ENCODE results near the gene SP110.

Gene SP110

DNA sequence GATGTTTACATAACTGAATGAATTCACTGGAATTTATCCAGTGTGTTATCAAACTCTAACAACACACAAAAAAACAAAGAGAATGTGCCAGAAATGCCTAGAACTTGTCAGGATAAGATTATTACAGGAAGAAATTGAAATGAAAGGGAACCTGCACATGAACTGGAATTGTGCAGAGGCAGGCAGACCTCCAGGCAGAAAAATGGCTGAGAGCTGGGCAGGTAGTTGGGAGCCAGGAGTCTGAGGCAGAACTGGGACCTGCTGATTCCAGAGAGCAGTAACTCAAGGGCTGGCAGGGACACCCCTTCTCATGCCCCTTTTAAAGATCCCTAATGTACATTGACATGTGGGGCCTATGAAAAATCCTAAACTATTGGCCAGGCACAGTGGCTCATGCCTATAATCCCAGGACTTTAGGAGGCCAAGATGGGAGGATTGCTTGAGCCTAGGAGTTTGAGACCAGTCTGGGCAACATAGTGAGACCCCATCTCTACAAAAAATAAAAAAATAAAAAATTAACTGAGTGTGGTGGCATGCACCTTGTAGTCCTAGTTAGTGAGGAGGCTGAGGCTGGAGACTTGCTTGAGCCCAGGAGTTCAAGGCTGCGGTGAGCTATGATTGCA, 674 bp upstream of the SP110 start:
- Histone ChIP-seq H3K36me3 (ENCODE audit: control insufficient read depth, insufficient read depth, low read length) (no peaks in the 10 kb centered on the region), H3K9me3 (ENCODE audit: control insufficient read depth, low read length) (no peaks in the 10 kb centered on the region), H3K4me3 (ENCODE audit: low read length) (peak overlapping the region; percentile 69), H3K4me1 (ENCODE audit: control insufficient read depth, insufficient read depth, low read length) (peaks cover 14% of the 10 kb centered on the region), H3K9ac (ENCODE audit: low read length) (peak overlapping the region; percentile 77), H3K27me3 (ENCODE audit: control insufficient read depth, insufficient read depth, low read length) (no peaks in the 10 kb centered on the region)

GRCh38 chr2:230218421-230218820, 1.4 kb downstream of the SP110 start:
- no peaks in the 10 kb centered on the region for H3K9me3 ChIP-seq (ENCODE audit: control insufficient read depth, low read length)
- H3K4me3 ChIP-seq (ENCODE audit: low read length) = no peak overlapping the region
- no peaks in the 10 kb centered on the region for H3K36me3 ChIP-seq (ENCODE audit: control insufficient read depth, insufficient read depth, low read length)
- H3K27me3 ChIP-seq (ENCODE audit: control insufficient read depth, insufficient read depth, low read length) = no peaks in the 10 kb centered on the region
- peaks cover 14% of the 10 kb centered on the region for H3K4me1 ChIP-seq (ENCODE audit: control insufficient read depth, insufficient read depth, low read length)
- H3K9ac ChIP-seq (ENCODE audit: low read length) = no peak overlapping the region

DNA sequence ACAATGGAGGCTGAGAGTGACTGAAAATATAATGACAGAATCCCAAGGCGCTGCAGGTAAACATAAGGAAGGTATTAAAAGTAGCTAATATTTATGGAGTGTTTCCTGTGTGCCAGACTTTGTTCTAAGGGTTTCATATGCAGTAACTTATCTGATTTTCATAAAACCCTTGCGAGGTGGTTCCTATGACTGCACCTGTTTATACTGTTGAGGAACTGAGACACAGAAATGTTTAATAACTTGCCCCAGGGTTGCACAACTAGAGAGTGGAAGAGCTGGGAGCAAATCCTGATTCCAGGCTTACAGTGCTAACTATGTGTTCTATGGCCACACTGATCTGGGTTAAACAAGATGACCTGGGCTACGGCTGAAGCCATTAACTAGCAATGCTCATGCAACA, 2.4 kb downstream of the SP110 start:
- Histone ChIP-seq H3K9ac (ENCODE audit: low read length) (no peak overlapping the region), H3K27me3 (ENCODE audit: control insufficient read depth, insufficient read depth, low read length) (no peaks in the 10 kb centered on the region), H3K9me3 (ENCODE audit: control insufficient read depth, low read length) (no peaks in the 10 kb centered on the region), H3K4me3 (ENCODE audit: low read length) (no peak overlapping the region), H3K36me3 (ENCODE audit: control insufficient read depth, insufficient read depth, low read length) (no peaks in the 10 kb centered on the region), H3K4me1 (ENCODE audit: control insufficient read depth, insufficient read depth, low read length) (peaks cover 14% of the 10 kb centered on the region)

- Histone ChIP-seq H3K9me3 (ENCODE audit: control insufficient read depth, low read length) (no peaks in the 10 kb centered on the region), H3K36me3 (ENCODE audit: control insufficient read depth, insufficient read depth, low read length) (peaks cover 1% of the 10 kb centered on the region), H3K27me3 (ENCODE audit: control insufficient read depth, insufficient read depth, low read length) (no peaks in the 10 kb centered on the region), H3K9ac (ENCODE audit: low read length) (no peak overlapping the region), H3K4me1 (ENCODE audit: control insufficient read depth, insufficient read depth, low read length) (peaks cover 14% of the 10 kb centered on the region), H3K4me3 (ENCODE audit: low read length) (no peak overlapping the region)
These were observed 3.3 kb downstream of the SP110 start for GRCh38 chr2:230216489-230216888.

DNA sequence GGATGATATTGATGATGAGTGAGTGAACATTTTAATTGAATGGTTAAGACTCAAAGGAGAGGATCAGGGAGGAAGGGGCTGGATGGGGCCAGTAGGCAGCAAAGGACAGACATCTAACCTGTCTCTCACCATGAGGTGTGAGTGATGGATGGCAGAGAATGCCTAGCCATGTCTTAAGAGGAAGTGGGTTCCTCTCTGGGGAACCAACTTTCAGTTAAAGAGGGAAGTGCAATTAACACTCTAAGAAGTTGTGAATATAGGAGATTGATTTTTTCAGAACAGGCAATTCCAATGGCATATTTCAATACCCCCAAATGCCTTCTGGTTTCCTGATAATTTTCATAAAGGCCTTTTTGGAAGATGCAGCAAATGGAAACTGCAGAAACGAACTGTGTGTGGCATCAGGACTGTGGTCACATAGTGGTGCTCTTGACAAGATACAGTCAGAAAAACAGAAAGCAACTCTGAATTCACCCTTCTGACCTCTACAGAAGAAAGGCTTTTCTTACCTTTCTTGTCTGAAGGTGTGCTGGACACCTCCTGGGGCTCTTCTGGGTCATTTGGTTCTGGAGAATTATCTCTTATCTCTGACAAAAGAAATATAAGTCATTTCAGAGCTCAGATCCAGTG, 10.2 kb downstream of the SP110 start:
- no peak overlapping the region for H3K4me3 ChIP-seq (ENCODE audit: low read length)
- H3K36me3 ChIP-seq (ENCODE audit: control insufficient read depth, insufficient read depth, low read length) = peaks cover 8% of the 10 kb centered on the region

GRCh38 chr2:230208576-230208975, 11.2 kb downstream of the SP110 start:
- no peaks in the 10 kb centered on the region for H3K4me1 ChIP-seq (ENCODE audit: control insufficient read depth, insufficient read depth, low read length)
- H3K27me3 ChIP-seq (ENCODE audit: control insufficient read depth, insufficient read depth, low read length) = no peaks in the 10 kb centered on the region
- H3K4me3 ChIP-seq (ENCODE audit: low read length) = no peak overlapping the region
- H3K9ac ChIP-seq (ENCODE audit: low read length) = no peak overlapping the region
- no peaks in the 10 kb centered on the region for H3K9me3 ChIP-seq (ENCODE audit: control insufficient read depth, low read length)
- H3K36me3 ChIP-seq (ENCODE audit: control insufficient read depth, insufficient read depth, low read length) = peaks cover 8% of the 10 kb centered on the region

More for the DNA sequence above, 10.2 kb downstream of the SP110 start:
- H3K27me3 ChIP-seq (ENCODE audit: control insufficient read depth, insufficient read depth, low read length) = no peaks in the 10 kb centered on the region
- H3K9ac ChIP-seq (ENCODE audit: low read length) = no peak overlapping the region
- no peaks in the 10 kb centered on the region for H3K9me3 ChIP-seq (ENCODE audit: control insufficient read depth, low read length)
- H3K4me1 ChIP-seq (ENCODE audit: control insufficient read depth, insufficient read depth, low read length) = no peaks in the 10 kb centered on the region

DNA sequence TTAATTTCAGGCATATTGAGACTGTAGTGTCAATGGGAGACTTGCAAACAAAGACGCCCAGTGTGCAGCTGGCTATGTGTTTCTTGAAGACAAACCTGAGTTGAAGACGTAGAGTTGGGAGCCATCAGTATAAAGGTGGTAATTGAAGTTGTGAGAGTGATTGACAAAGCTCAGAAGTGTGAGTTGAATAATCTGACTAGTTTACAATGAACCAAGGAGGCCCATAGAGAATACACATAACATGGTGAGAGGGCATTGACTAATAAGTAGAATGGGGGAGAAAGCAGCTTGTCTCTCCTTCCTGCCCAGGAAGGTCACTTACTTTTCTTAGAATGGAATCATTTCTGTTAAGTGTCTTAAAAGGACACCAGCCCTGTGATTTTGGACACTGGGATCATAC, 14.1 kb downstream of the SP110 start:
- Histone ChIP-seq H3K4me1 (ENCODE audit: control insufficient read depth, insufficient read depth, low read length) (no peaks in the 10 kb centered on the region), H3K4me3 (ENCODE audit: low read length) (no peak overlapping the region), H3K9me3 (ENCODE audit: control insufficient read depth, low read length) (no peaks in the 10 kb centered on the region), H3K9ac (ENCODE audit: low read length) (no peak overlapping the region), H3K36me3 (ENCODE audit: control insufficient read depth, insufficient read depth, low read length) (no peaks in the 10 kb centered on the region), H3K27me3 (ENCODE audit: control insufficient read depth, insufficient read depth, low read length) (no peaks in the 10 kb centered on the region)

GRCh38 chr2:230205034-230205433, 14.8 kb downstream of the SP110 start:
- H3K9me3 ChIP-seq (ENCODE audit: control insufficient read depth, low read length) = no peaks in the 10 kb centered on the region
- no peak overlapping the region for H3K9ac ChIP-seq (ENCODE audit: low read length)
- no peaks in the 10 kb centered on the region for H3K4me1 ChIP-seq (ENCODE audit: control insufficient read depth, insufficient read depth, low read length)
- no peaks in the 10 kb centered on the region for H3K36me3 ChIP-seq (ENCODE audit: control insufficient read depth, insufficient read depth, low read length)
- no peak overlapping the region for H3K4me3 ChIP-seq (ENCODE audit: low read length)
- H3K27me3 ChIP-seq (ENCODE audit: control insufficient read depth, insufficient read depth, low read length) = no peaks in the 10 kb centered on the region

GRCh38 chr2:230203110-230203676, 16.6 kb downstream of the SP110 start:
- H3K27me3 ChIP-seq (ENCODE audit: control insufficient read depth, insufficient read depth, low read length) = no peaks in the 10 kb centered on the region
- no peak overlapping the region for H3K4me3 ChIP-seq (ENCODE audit: low read length)
- no peaks in the 10 kb centered on the region for H3K4me1 ChIP-seq (ENCODE audit: control insufficient read depth, insufficient read depth, low read length)
- H3K36me3 ChIP-seq (ENCODE audit: control insufficient read depth, insufficient read depth, low read length) = peaks cover 1% of the 10 kb centered on the region
- H3K9ac ChIP-seq (ENCODE audit: low read length) = no peak overlapping the region
- no peaks in the 10 kb centered on the region for H3K9me3 ChIP-seq (ENCODE audit: control insufficient read depth, low read length)

- Histone ChIP-seq H3K36me3 (ENCODE audit: control insufficient read depth, insufficient read depth, low read length) (peaks cover 6% of the 10 kb centered on the region), H3K4me1 (ENCODE audit: control insufficient read depth, insufficient read depth, low read length) (no peaks in the 10 kb centered on the region), H3K4me3 (ENCODE audit: low read length) (no peak overlapping the region), H3K27me3 (ENCODE audit: control insufficient read depth, insufficient read depth, low read length) (no peaks in the 10 kb centered on the region), H3K9ac (ENCODE audit: low read length) (no peak overlapping the region), H3K9me3 (ENCODE audit: control insufficient read depth, low read length) (no peaks in the 10 kb centered on the region)
These were observed 17.2 kb downstream of the SP110 start for GRCh38 chr2:230202430-230203109.

GRCh38 chr2:230184727-230185578, 34.8 kb downstream of the SP110 start:
- Histone ChIP-seq H3K36me3 (ENCODE audit: control insufficient read depth, insufficient read depth, low read length) (no peaks in the 10 kb centered on the region), H3K9ac (ENCODE audit: low read length) (no peak overlapping the region), H3K27me3 (ENCODE audit: control insufficient read depth, insufficient read depth, low read length) (no peaks in the 10 kb centered on the region), H3K4me1 (ENCODE audit: control insufficient read depth, insufficient read depth, low read length) (no peaks in the 10 kb centered on the region), H3K9me3 (ENCODE audit: control insufficient read depth, low read length) (no peaks in the 10 kb centered on the region), H3K4me3 (ENCODE audit: low read length) (no peak overlapping the region)
